IPS DF 6.9 (cell line): ENCODE data around the gene TSHZ3.

Source experiments
- DNase-seq: peaks from one replicate; pipeline ENCODE4 v3.0.0-alpha.2; 2013; ENCODE audit warnings: low read depth, low spot score
- H3K27ac ChIP-seq: one replicate; pipeline ENCODE4 v1.5.1; 2013; ENCODE audit warnings: low read length, control low read depth
- H3K27me3 ChIP-seq: 2 replicates; pipeline ENCODE4 v1.6.1; 2013; ENCODE audit warnings: mild to moderate bottlenecking, low read length; ENCODE audit not compliant: control insufficient read depth, insufficient read depth
- H3K36me3 ChIP-seq: 2 replicates; pipeline ENCODE4 v1.6.1; 2013; ENCODE audit warnings: low read length; ENCODE audit not compliant: control insufficient read depth, insufficient read depth
- H3K4me1 ChIP-seq: 2 replicates; pipeline ENCODE4 v1.6.1; 2013; ENCODE audit warnings: low read length; ENCODE audit not compliant: control insufficient read depth, insufficient read depth
- H3K4me3 ChIP-seq: 2 replicates; pipeline ENCODE4 v1.5.1; 2013; ENCODE audit warnings: mild to moderate bottlenecking, low read length
- H3K9me3 ChIP-seq: 2 replicates; pipeline ENCODE4 v1.6.1; 2013; ENCODE audit warnings: low read length, inconsistent platforms; ENCODE audit not compliant: control insufficient read depth, insufficient read depth
- WGBS: extraction: QIAGEN DNeasy Blood & Tissue Kit; methylation state at CpG from one replicate; pipeline ENCODE4 v1.1.7; 2013; ENCODE audit warnings: mixed read lengths, missing lambda C conversion rate; ENCODE audit not compliant: insufficient read length, insufficient coverage; 5-methylcytosine and 5-hydroxymethylcytosine counted together

Gene TSHZ3

DNA sequence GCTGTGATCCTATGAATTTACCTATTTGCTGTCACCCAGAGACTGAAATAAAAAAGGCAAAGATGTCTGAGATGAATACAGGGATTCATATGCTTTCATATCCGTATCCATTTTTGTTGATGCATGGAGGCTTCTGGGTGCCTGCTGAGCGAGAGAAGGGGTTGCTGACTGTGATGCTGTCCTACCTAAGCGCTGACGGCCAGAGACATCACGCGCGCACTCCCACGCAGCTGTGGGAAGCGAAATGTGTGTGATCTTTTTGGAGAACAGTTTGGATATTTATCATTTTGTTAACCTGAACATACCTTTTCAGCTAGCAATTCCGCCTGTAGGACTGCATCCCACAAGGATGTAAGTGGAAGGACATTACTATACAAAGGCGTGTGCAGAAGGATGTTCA lies 23.9 kb downstream of the TSHZ3 start:
- Histone ChIP-seq H3K36me3 (no peaks in the 10 kb centered on the region), H3K4me3 (no peak overlapping the region), H3K4me1 (peaks cover 1% of the 10 kb centered on the region; the same call in 1 of the 2 replicates), H3K27ac (no peak overlapping the region), H3K9me3 (no peaks in the 10 kb centered on the region), H3K27me3 (no peaks in the 10 kb centered on the region)
- no CpG with 5 or more reads among the region's 11 CpGs for WGBS
- no peak for DNase-seq

DNA sequence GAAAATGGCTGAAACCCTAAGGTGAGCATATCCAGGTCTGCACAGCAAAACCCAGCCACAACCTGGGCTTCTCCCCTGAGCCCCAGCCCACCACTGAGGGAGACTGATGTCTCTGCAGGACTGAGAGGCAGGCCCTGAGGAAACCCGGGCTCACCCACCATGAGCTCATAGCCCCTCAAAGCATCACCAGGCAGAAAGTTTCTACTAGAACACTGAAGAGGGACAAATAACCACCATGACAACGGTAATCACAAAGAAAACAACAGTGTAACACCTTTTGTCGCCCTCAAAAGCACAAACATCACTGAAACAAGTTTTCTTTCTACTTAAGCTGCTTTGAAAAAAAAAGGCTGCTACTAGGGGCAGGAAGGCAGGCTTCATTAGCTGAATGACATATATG lies 29.8 kb downstream of the TSHZ3 start:
- WGBS: no CpG with 5 or more reads among the region's 3 CpGs
- peaks cover 7% of the 10 kb centered on the region for H3K4me1 ChIP-seq
- H3K27me3 ChIP-seq: no peaks in the 10 kb centered on the region
- H3K9me3 ChIP-seq: no peaks in the 10 kb centered on the region
- no peak overlapping the region for H3K27ac ChIP-seq
- DNase-seq: no peak
- no peak overlapping the region for H3K4me3 ChIP-seq
- H3K36me3 ChIP-seq: no peaks in the 10 kb centered on the region

DNA sequence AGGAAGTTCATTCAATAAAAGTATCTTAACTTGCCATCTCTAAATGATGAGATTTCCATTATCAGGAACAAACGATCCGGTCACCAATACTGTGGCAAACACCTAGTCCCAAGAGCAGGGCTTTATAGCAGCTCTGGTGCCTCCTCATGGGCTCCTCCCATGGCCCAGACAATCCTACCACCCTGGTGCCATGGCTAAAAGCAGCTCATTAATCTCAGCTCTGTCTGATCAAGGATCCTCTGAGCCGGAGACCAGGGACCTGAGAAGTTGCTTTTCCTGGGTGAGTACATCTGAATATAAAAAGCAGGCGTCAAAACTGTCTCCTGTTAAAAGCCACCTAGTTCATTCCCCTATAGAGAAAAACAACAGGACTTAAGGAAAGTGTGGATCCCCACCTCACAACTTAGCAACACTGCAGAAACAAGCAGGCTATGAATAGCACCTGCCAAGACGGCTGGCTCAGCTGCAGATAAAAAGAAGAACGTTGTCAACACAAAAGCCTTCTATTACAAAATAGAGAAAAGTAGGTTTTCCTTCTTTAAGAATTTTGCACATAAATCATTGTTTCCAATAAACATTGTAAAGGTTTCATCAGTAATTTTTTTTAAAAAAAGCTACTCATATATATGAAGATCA lies 30.3 kb downstream of the TSHZ3 start:
- Histone ChIP-seq H3K9me3 (no peaks in the 10 kb centered on the region), H3K36me3 (no peaks in the 10 kb centered on the region), H3K4me1 (peaks cover 6% of the 10 kb centered on the region), H3K4me3 (no peak overlapping the region), H3K27me3 (no peaks in the 10 kb centered on the region), H3K27ac (no peak overlapping the region)
- DNase-seq: no peak
- WGBS: no CpG with 5 or more reads among the region's 6 CpGs

DNA sequence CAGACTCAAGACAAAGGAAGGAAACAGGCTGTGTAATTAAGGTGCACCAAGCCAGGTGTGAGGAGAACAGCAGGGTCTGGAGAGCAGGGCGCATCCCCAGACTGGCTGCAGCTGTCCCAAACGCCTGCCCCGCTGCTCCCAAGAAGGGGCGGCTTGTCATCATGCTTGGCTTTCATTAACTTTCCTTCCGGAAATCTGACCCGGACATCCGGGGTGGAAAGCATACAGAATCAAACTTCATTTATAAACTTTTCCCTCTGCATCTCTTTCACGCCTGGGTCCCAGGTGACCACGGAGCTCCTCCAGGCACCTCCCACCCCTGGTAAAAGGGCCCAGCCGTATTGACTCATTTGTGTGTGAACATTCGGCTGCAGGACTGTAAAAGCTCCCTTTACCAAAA lies 31.7 kb downstream of the TSHZ3 start:
- no peaks in the 10 kb centered on the region for H3K36me3 ChIP-seq
- no CpG with 5 or more reads among the region's 11 CpGs for WGBS
- H3K4me3 ChIP-seq: no peak overlapping the region
- H3K4me1 ChIP-seq: peaks cover 5% of the 10 kb centered on the region
- no peaks in the 10 kb centered on the region for H3K27me3 ChIP-seq
- no peak overlapping the region for H3K27ac ChIP-seq
- no peak for DNase-seq
- H3K9me3 ChIP-seq: no peaks in the 10 kb centered on the region

DNA sequence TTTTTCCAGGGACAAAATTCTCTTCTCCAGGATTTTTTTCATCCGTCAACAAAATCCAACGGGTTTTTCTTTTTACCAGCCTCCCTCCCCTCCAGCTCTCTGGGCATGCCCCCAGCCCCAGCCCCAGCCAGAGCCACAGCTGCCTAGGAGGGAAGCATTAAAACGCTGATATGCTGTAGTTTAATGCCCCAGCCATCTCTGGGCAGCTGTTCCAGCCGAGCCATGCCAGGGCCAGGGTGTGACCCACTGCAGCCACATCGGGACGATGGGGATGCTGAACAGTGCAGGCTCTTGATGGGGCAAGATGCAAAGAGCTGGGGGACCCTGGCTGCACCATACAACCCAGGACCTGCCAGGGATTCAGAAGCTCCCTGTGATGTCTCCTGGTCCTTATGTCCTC lies 32.1 kb downstream of the TSHZ3 start:
- no peak overlapping the region for H3K4me3 ChIP-seq
- no peaks in the 10 kb centered on the region for H3K27me3 ChIP-seq
- no peak overlapping the region for H3K27ac ChIP-seq
- no peaks in the 10 kb centered on the region for H3K36me3 ChIP-seq
- H3K4me1 ChIP-seq: peaks cover 5% of the 10 kb centered on the region
- WGBS: no CpG with 5 or more reads among the region's 6 CpGs
- H3K9me3 ChIP-seq: no peaks in the 10 kb centered on the region
- DNase-seq: no peak

DNA sequence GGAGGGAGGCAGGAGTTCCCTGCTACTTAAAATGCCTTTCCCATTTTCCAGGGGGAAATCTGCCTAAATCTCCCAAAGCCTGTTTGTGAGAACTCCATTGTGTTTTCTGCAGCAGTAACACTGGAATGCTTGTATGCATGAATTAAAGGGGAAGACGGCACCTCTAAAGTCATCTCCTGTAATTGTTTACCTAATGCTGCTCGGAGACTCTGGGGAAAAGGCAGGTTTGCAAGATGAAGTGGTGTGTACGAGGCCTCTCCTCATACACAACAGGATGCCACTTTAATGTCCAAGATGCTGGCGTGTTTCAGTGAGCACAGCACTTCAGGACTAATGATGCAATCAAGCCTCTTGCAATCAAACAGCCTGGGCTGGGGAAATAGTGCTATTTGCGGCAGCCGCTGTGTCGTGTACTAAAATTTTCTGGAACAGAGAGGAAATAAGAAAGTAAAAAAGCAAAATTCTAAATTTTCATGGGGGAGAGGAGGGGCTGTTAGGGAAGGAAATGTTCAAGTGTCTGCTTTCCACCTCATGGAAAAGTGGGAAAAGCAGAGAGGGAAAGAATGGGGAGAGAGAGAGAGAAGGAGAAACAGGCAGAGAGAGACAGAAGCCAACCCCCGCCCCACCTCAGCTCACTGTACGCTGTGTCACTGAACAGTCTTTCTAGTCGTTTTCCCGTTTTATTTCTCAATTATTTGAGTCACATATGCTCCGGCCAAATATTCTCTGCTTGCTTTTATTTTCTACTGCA lies 32.9 kb downstream of the TSHZ3 start:
- WGBS: no CpG with 5 or more reads among the region's 12 CpGs
- H3K27ac ChIP-seq: no peak overlapping the region
- DNase-seq: no peak

DNA sequence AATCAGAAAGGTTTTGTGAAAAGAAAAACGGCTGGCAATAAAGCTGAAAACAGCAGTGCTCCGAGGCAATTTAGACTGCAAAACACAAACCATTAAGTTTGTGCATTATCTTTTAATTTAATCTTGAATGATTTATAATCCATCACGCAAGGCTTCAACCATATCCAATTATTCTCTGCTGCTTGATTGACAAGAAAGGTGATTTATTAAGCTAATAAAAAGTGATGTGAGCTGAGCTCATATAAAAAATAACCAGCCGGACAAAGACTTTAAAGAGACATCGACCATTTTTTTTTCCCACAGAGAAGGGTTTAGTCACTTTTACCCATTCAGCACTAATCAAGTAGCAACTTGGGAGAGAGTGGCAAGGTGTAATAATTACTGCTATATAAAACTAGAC lies 33.6 kb downstream of the TSHZ3 start:
- WGBS: no CpG with 5 or more reads among the region's 5 CpGs
- Histone ChIP-seq H3K4me1 (peaks cover 5% of the 10 kb centered on the region), H3K27me3 (no peaks in the 10 kb centered on the region), H3K4me3 (no peak overlapping the region), H3K27ac (no peak overlapping the region), H3K36me3 (no peaks in the 10 kb centered on the region), H3K9me3 (no peaks in the 10 kb centered on the region)
- DNase-seq: no peak

More for the DNA sequence above, 32.9 kb downstream of the TSHZ3 start:
- H3K36me3 ChIP-seq: no peaks in the 10 kb centered on the region
- no peak overlapping the region for H3K4me3 ChIP-seq
- H3K4me1 ChIP-seq: peaks cover 5% of the 10 kb centered on the region
- H3K9me3 ChIP-seq: no peaks in the 10 kb centered on the region
- H3K27me3 ChIP-seq: no peaks in the 10 kb centered on the region

DNA sequence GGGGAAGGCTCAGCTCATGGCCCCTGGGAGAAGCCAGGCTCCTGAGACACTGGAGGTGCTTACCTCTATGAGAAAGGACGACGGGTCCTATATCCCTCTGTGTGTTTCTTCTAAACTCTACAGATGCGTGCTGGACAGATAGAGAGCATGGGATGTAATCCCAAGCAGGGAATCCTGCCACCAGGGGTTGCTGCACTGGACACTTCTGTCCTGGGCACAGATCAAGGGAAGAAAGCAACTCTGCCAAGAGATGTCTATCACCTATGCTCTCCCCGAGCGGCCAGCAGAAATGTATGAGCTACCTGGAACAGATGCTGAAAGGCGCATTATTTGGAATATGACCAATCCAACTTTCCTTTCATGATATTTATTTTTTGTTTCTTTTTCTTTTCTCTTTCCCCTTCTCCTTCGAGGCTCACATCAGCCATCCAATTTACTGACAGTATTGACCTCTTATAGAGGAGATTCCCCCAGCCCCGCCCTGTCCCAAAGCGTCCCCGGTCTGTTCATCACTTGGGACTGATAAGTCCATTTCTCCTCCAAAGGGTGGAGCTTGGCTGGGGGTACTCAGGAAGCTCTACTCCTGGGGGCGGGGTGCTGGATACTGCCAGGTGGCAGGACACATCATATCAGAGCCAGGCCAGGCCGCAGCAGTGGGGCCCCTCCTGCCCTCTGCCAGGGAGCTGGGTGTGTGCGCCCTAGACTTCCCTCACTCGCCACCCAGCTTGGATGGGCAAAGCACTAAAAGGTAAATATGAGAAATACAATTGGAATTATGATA lies 34.2 kb downstream of the TSHZ3 start:
- Histone ChIP-seq H3K4me1 (peaks cover 5% of the 10 kb centered on the region; the same call in 1 of the 2 replicates), H3K36me3 (no peaks in the 10 kb centered on the region), H3K27ac (no peak overlapping the region), H3K27me3 (no peaks in the 10 kb centered on the region), H3K4me3 (no peak overlapping the region), H3K9me3 (no peaks in the 10 kb centered on the region)
- no peak for DNase-seq
- no CpG with 5 or more reads among the region's 14 CpGs for WGBS

DNA sequence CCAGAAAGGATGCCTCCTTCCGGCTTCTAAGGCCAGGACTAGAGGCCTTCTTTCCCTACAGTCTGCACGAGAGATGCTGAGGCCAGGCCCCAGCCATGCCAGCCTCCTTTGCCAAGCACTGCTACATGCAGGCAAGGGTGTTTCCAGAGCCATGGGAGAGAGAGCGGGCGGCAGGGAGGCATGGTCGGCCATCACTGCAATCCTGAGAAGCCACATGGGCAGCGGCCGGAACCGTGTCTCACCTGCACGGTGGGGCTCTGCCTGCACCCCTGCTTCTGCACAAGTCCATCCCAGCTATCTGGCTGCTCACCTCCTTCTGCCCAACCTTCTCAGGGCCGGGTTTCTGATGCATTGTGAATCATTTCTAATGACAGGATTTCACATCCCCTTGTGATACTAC lies 35.1 kb downstream of the TSHZ3 start:
- Histone ChIP-seq H3K27me3 (no peaks in the 10 kb centered on the region), H3K27ac (no peak overlapping the region), H3K4me3 (no peak overlapping the region), H3K4me1 (peaks cover 3% of the 10 kb centered on the region; the same call in 1 of the 2 replicates), H3K9me3 (no peaks in the 10 kb centered on the region), H3K36me3 (no peaks in the 10 kb centered on the region)
- no CpG with 5 or more reads among the region's 10 CpGs for WGBS
- DNase-seq: no peak

DNA sequence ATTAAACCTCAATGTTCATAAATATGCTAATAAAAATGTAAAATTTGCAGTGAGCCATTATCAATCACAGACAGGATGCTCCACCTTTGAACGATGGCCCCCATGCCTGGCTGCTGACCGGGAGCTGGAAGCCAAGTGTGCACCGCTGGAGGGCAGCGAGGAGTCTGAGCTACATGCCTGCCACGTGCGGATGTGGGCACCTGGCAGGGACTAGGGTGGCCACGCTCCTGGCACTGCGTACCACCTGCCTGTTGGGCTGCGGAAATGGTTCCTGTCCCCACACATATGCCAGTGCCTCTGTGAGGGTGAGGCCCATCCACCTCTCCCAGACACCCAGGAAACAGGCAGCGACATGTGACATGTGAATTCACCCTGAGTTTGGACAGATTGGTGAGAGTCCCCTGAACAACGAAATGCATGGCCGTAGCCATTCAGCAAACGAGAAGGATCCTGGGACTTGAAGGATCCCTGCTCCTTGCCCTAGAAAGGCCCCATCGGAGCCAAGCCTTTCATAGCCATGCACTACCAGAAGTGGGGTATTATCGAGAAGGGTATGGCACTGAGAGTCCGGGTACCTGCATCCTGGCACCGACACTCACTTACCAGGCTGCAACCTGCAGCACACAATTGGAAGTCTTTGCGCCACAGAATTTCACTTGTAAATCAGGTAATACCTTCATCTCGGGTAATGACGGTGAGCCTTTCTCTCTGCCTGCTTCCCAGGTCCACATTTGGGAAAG lies 35.8 kb downstream of the TSHZ3 start:
- no peaks in the 10 kb centered on the region for H3K27me3 ChIP-seq
- H3K36me3 ChIP-seq: no peaks in the 10 kb centered on the region
- no CpG with 5 or more reads among the region's 20 CpGs for WGBS
- H3K9me3 ChIP-seq: no peaks in the 10 kb centered on the region
- DNase-seq: no peak
- peaks cover 3% of the 10 kb centered on the region; the same call in 1 of the 2 replicates for H3K4me1 ChIP-seq
- no peak overlapping the region for H3K4me3 ChIP-seq
- no peak overlapping the region for H3K27ac ChIP-seq
